AG04450 (cell line): Measurements from ENCODE around the gene MMP19. TPM values are rescaled to one million over a fixed set of nuclear protein-coding genes. Genes with fewer than 3 reads are reported as not detected.

ENCODE experiments used
- CTCF ChIA-PET: fragments of 300-600, 350-600 bp; formaldehyde crosslinking; extraction: SDS; loops from one replicate; lab custom pipeline; 2022; ENCODE audit warnings: antibody characterized with exemption, inconsistent platforms; lab: Charles Lee
- POLR2A ChIA-PET: fragments of 350-600 bp; formaldehyde crosslinking; extraction: SDS; loops from one replicate; lab custom pipeline; 2021; ENCODE audit warnings: antibody characterized with exemption, inconsistent platforms; lab: Yijun Ruan, JAX
- DNase-seq: peaks from one replicate; pipeline ENCODE4 v3.0.0-alpha.2; 2011; ENCODE audit warnings: low read depth, low spot score
- H3K27ac ChIP-seq: one replicate; pipeline ENCODE4 v1.5.1; 2012; ENCODE audit warnings: low read depth, low read length, control low read depth
- H3K27me3 ChIP-seq: one replicate; pipeline ENCODE4 v1.6.0; 2012; ENCODE audit warnings: low read length; ENCODE audit not compliant: control insufficient read depth, insufficient read depth
- H3K4me3 ChIP-seq: 2 replicates; pipeline ENCODE4 v1.5.1; 2011; ENCODE audit warnings: mild to moderate bottlenecking, low read depth, low read length, control low read depth
- H3K9me3 ChIP-seq: 2 replicates; pipeline ENCODE4 v1.5.1; 2012; ENCODE audit warnings: low read length; ENCODE audit not compliant: control insufficient read depth, insufficient read depth
- CTCF ChIP-seq: IDR thresholded peaks from 2 replicates; pipeline ENCODE4 v1.5.1; 2011; ENCODE audit warnings: low read depth, low read length, control low read depth, inconsistent platforms
- polyA plus RNA-seq: library from polyadenylated mRNA; depleted of rRNA; stranded (reverse); fragments of >200 nt; gene quantifications from 2 replicates; pipeline ENCODE4 v1.2.3, GENCODE V29; 2011

MMP19 gene
- polyA plus RNA-seq, 1 experiment, result 43.8 TPM

- no peak for DNase-seq
- ChIA-PET CTCF (interaction anchor here (0.7 to 2.2 kb wide), 3 partner anchors 17 to 949 kb away, joined by 3 to 7 read pairs (median 5); partner anchors contain the start of gene HSD17B6), POLR2A (no interaction called here)
- no peak for TF ChIP-seq CTCF
- no peaks in the 10 kb centered on the region for H3K9me3 ChIP-seq
- no peak overlapping the region for H3K4me3 ChIP-seq
- H3K27ac ChIP-seq, result no peak overlapping the region
- H3K27me3 ChIP-seq, result no peaks in the 10 kb centered on the region
These were observed 28.5 kb downstream of the MMP19 start for GRCh38 chr12:55814257-55814656.

- no peaks in the 10 kb centered on the region for H3K27me3 ChIP-seq
- H3K4me3 ChIP-seq, result no peak overlapping the region
- POLR2A ChIA-PET, result no interaction called here
- H3K27ac ChIP-seq, result no peak overlapping the region
- TF ChIP-seq CTCF, result no peak
- H3K9me3 ChIP-seq, result no peaks in the 10 kb centered on the region
- DNase-seq, result no peak
- CTCF ChIA-PET, result interaction anchor here (0.7 to 2.2 kb wide), 3 partner anchors 15 to 185 kb away, joined by 3 to 7 read pairs (median 7); partner anchors contain the start of gene SUOX
These were observed 30.6 kb downstream of the MMP19 start for GRCh38 chr12:55812088-55812487.

- Histone ChIP-seq H3K27me3 (no peaks in the 10 kb centered on the region), H3K4me3 (no peak overlapping the region), H3K9me3 (no peaks in the 10 kb centered on the region), H3K27ac (no peak overlapping the region)
- no peak for DNase-seq
- no peak for TF ChIP-seq CTCF
- POLR2A ChIA-PET, result interaction anchor here (0.7 kb wide), 1 partner anchor 108 kb away, joined by 5 read pairs; no protein-coding TSS in a partner anchor
- CTCF ChIA-PET, result interaction anchor here (1.0 to 1.1 kb wide), 2 partner anchors 13 to 186 kb away, joined by 3 read pairs; no protein-coding TSS in a partner anchor
These were observed 33.5 kb downstream of the MMP19 start for GRCh38 chr12:55809274-55809673.

GRCh38 chr12:55806982-55807381 lies 35.8 kb downstream of the MMP19 start:
- ChIA-PET CTCF (no interaction called here), POLR2A (no interaction called here)
- H3K9me3 ChIP-seq, result no peaks in the 10 kb centered on the region
- TF ChIP-seq CTCF, result no peak
- H3K4me3 ChIP-seq, result no peak overlapping the region
- DNase-seq, result no peak
- H3K27ac ChIP-seq, result no peak overlapping the region
- H3K27me3 ChIP-seq, result no peaks in the 10 kb centered on the region

DNA sequence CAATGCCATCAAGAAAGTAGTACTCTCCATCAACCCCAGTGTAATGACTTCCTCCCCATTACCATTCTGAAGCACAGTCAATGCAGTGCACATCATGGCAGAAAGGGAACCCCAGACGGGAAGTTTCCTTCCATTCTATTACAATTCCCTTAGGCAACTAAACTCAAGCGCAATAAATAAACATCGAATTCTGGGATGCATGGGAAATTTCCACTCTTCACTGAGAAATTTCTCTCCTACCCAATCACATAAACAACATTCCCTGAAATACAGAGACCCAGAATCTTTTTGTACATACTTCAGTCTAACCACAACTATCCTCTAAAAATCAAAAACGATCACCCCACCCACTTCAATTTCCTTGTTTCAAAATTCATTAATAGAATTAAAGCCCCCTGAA lies 45.2 kb downstream of the MMP19 start:
- no peak overlapping the region for H3K4me3 ChIP-seq
- ChIA-PET POLR2A (no interaction called here), CTCF (interaction anchor here (0.8 to 5.3 kb wide), 13 partner anchors 8 to 143 kb away, joined by 3 to 82 read pairs (median 4); partner anchors contain the start of genes ORMDL2 and SARNP)
- H3K27me3 ChIP-seq, result no peaks in the 10 kb centered on the region
- no peak overlapping the region for H3K27ac ChIP-seq
- DNase-seq, result no peak
- TF ChIP-seq CTCF, result no peak
- H3K9me3 ChIP-seq, result no peaks in the 10 kb centered on the region
